HEK293 (cell line): ENCODE results near the gene TMEM218.

Source experiments
- CTCF ChIA-PET: fragments of 350-600 bp; formaldehyde crosslinking; extraction: SDS; loops from one replicate; lab custom pipeline; 2021; ENCODE audit warnings: antibody characterized with exemption; lab: Yijun Ruan, JAX
- POLR2A ChIA-PET: fragments of 300-600 bp; formaldehyde crosslinking; extraction: SDS; loops from one replicate; lab custom pipeline; 2020; ENCODE audit warnings: antibody characterized with exemption, inconsistent platforms; lab: Yijun Ruan, JAX
- H3K27ac ChIP-seq: fragments of 200-500 bp; sonication (Bioruptor generic); 2 replicates; pipeline ENCODE4 v1.5.1; 2014; ENCODE audit warnings: low read depth, low read length, control low read depth, inconsistent platforms; ENCODE audit errors: extremely low read depth
- H3K36me3 ChIP-seq, 2 experiments: fragments of 200-500 bp in 1 of 2; sonication (Bioruptor generic) in 1 of 2; 1 replicate in 1 of 2; 2 replicates in 1 of 2; pipeline ENCODE4 v1.5.1; 2014 to 2017; ENCODE audit warnings: inconsistent platforms in 2 of 2, low read length in 2 of 2; ENCODE audit not compliant: control insufficient read depth in 2 of 2, insufficient read depth in 1 of 2
- H3K4me1 ChIP-seq: fragments of 200-500 bp; sonication (Bioruptor generic); 2 replicates; pipeline ENCODE4 v1.5.1; 2014; ENCODE audit warnings: mild to moderate bottlenecking, low read length, inconsistent platforms; ENCODE audit not compliant: control insufficient read depth, insufficient read depth
- H3K4me3 ChIP-seq: 2 replicates; pipeline ENCODE4 v1.5.1; 2011; ENCODE audit warnings: low read depth, mild to moderate bottlenecking, control low read depth, low read length, moderate library complexity
- H3K9me3 ChIP-seq: fragments of 200-500 bp; sonication (Bioruptor generic); 2 replicates; pipeline ENCODE4 v1.5.1; 2014; ENCODE audit warnings: low read depth, low read length, inconsistent platforms; ENCODE audit not compliant: control insufficient read depth, insufficient read depth
- CTCF ChIP-seq: fragments of 450-650 bp; formaldehyde crosslinking; IDR thresholded peaks from 2 replicates; pipeline ENCODE4 v1.5.1; 2016; ENCODE audit warnings: missing biosample characterization, missing genetic modification characterization
- GLIS2 ChIP-seq: fragments of 450-650 bp; formaldehyde crosslinking; IDR thresholded peaks from 2 replicates; pipeline ENCODE4 v1.5.1; 2016; ENCODE audit warnings: missing biosample characterization, missing genetic modification characterization
- HOXA7 ChIP-seq: sonication (generic); formaldehyde crosslinking; IDR thresholded peaks from 2 replicates; pipeline ENCODE4 v1.8.1; 2022; ENCODE audit warnings: missing genetic modification reagents, borderline replicate concordance
- OVOL3 ChIP-seq: fragments of 450-650 bp; formaldehyde crosslinking; IDR thresholded peaks from 2 replicates; pipeline ENCODE4 v1.5.1; 2016; ENCODE audit warnings: missing biosample characterization, missing genetic modification characterization
- PRDM1 ChIP-seq: fragments of 450-650 bp; formaldehyde crosslinking; IDR thresholded peaks from 2 replicates; pipeline ENCODE4; 2016; ENCODE audit warnings: missing biosample characterization, missing genetic modification characterization
- SCRT1 ChIP-seq: fragments of 450-650 bp; formaldehyde crosslinking; IDR thresholded peaks from 2 replicates; pipeline ENCODE4 v1.5.1; 2016; ENCODE audit warnings: missing biosample characterization, missing genetic modification characterization, borderline replicate concordance
- TCF7L2 ChIP-seq: IDR thresholded peaks from 2 replicates; pipeline ENCODE4 v1.6.1; 2011; ENCODE audit warnings: low read depth, mild to moderate bottlenecking, inconsistent platforms, low read length, moderate library complexity, borderline replicate concordance
- ZBTB10 ChIP-seq: fragments of 450-650 bp; formaldehyde crosslinking; IDR thresholded peaks from 2 replicates; pipeline ENCODE4 v1.5.1; 2016; ENCODE audit warnings: missing biosample characterization, missing genetic modification characterization
- ZBTB48 ChIP-seq: fragments of 450-650 bp; formaldehyde crosslinking; IDR thresholded peaks from 2 replicates; pipeline ENCODE4 v1.5.1; 2016; ENCODE audit warnings: missing biosample characterization, missing genetic modification characterization
- ZEB2 ChIP-seq: fragments of 450-650 bp; formaldehyde crosslinking; IDR thresholded peaks from 2 replicates; pipeline ENCODE4 v1.5.1; 2016; ENCODE audit warnings: missing biosample characterization, missing genetic modification characterization
- ZFP37 ChIP-seq: fragments of 450-650 bp; formaldehyde crosslinking; IDR thresholded peaks from 2 replicates; pipeline ENCODE4 v1.5.1; 2016; ENCODE audit warnings: missing biosample characterization, missing genetic modification characterization
- ZNF10 ChIP-seq: fragments of 450-650 bp; formaldehyde crosslinking; IDR thresholded peaks from 2 replicates; pipeline ENCODE4 v1.5.1; 2017; ENCODE audit warnings: missing biosample characterization, missing genetic modification characterization
- ZNF133 ChIP-seq: fragments of 450-650 bp; formaldehyde crosslinking; IDR thresholded peaks from 2 replicates; pipeline ENCODE4 v1.5.1; 2016; ENCODE audit warnings: missing biosample characterization, missing genetic modification characterization
- ZNF140 ChIP-seq: fragments of 450-650 bp; formaldehyde crosslinking; IDR thresholded peaks from 2 replicates; pipeline ENCODE4 v1.5.1; 2016; ENCODE audit warnings: missing biosample characterization, missing genetic modification characterization
- ZNF146 ChIP-seq: fragments of 450-650 bp; formaldehyde crosslinking; IDR thresholded peaks from 2 replicates; pipeline ENCODE4 v1.5.1; 2016; ENCODE audit warnings: missing biosample characterization, missing genetic modification characterization
- ZNF16 ChIP-seq: fragments of 450-650 bp; formaldehyde crosslinking; IDR thresholded peaks from 2 replicates; pipeline ENCODE4 v1.5.1; 2016; ENCODE audit warnings: low read depth, missing biosample characterization, missing genetic modification characterization
- ZNF169 ChIP-seq: fragments of 450-650 bp; formaldehyde crosslinking; IDR thresholded peaks from 2 replicates; pipeline ENCODE4 v1.5.1; 2016; ENCODE audit warnings: missing biosample characterization, missing genetic modification characterization
- ZNF174 ChIP-seq: fragments of 450-650 bp; formaldehyde crosslinking; IDR thresholded peaks from 2 replicates; pipeline ENCODE4 v1.5.0; 2017; ENCODE audit warnings: missing biosample characterization, mild to moderate bottlenecking, missing genetic modification characterization
- ZNF19 ChIP-seq: fragments of 450-650 bp; formaldehyde crosslinking; IDR thresholded peaks from 2 replicates; pipeline ENCODE4; 2016; ENCODE audit warnings: missing biosample characterization, missing genetic modification characterization, low read depth
- ZNF48 ChIP-seq: fragments of 450-650 bp; formaldehyde crosslinking; IDR thresholded peaks from 2 replicates; pipeline ENCODE4 v1.5.1; 2016; ENCODE audit warnings: missing biosample characterization, missing genetic modification characterization
- ZNF529 ChIP-seq: fragments of 450-650 bp; formaldehyde crosslinking; IDR thresholded peaks from 2 replicates; pipeline ENCODE4 v1.5.1; 2017; ENCODE audit warnings: missing genetic modification characterization, missing biosample characterization; ENCODE audit not compliant: insufficient replicate concordance
- ZNF561 ChIP-seq: fragments of 450-650 bp; IDR thresholded peaks from 2 replicates; pipeline ENCODE4 v1.5.1; 2018; ENCODE audit warnings: missing biosample characterization, missing genetic modification characterization, borderline replicate concordance
- ZNF571 ChIP-seq: fragments of 450-650 bp; formaldehyde crosslinking; IDR thresholded peaks from 2 replicates; pipeline ENCODE4 v1.5.0; 2017; ENCODE audit warnings: missing biosample characterization, missing genetic modification characterization
- ZNF585B ChIP-seq: fragments of 450-650 bp; formaldehyde crosslinking; IDR thresholded peaks from 2 replicates; pipeline ENCODE4 v1.5.1; 2016; ENCODE audit warnings: missing biosample characterization, missing genetic modification characterization
- ZNF596 ChIP-seq: fragments of 450-650 bp; IDR thresholded peaks from 2 replicates; pipeline ENCODE4 v1.5.0; 2018; ENCODE audit warnings: missing biosample characterization, mild to moderate bottlenecking, missing genetic modification characterization, moderate library complexity
- ZNF626 ChIP-seq: fragments of 450-650 bp; sonication (Bioruptor Pico); formaldehyde crosslinking; IDR thresholded peaks from 2 replicates; pipeline ENCODE4 v1.5.1; 2018; ENCODE audit warnings: missing biosample characterization, missing genetic modification characterization, inconsistent platforms
- ZNF707 ChIP-seq: fragments of 450-650 bp; formaldehyde crosslinking; IDR thresholded peaks from 2 replicates; pipeline ENCODE4 v1.5.1; 2016; ENCODE audit warnings: missing biosample characterization, missing genetic modification characterization
- ZNF76 ChIP-seq: fragments of 450-650 bp; formaldehyde crosslinking; IDR thresholded peaks from 2 replicates; pipeline ENCODE4; 2016; ENCODE audit warnings: low read depth, missing biosample characterization, missing genetic modification characterization, borderline replicate concordance
- ZNF830 ChIP-seq: fragments of 450-650 bp; IDR thresholded peaks from 2 replicates; pipeline ENCODE4 v1.5.0; 2018; ENCODE audit warnings: missing biosample characterization, missing genetic modification characterization, low read depth, mild to moderate bottlenecking, moderate library complexity
- ZSCAN16 ChIP-seq: fragments of 450-650 bp; formaldehyde crosslinking; IDR thresholded peaks from 2 replicates; pipeline ENCODE4 v1.5.1; 2016; ENCODE audit warnings: missing biosample characterization, missing genetic modification characterization
- TF ChIP-seq, protein P1 (sequence below): fragments of 450-650 bp; formaldehyde crosslinking; IDR thresholded peaks from 2 replicates; pipeline ENCODE4 v1.5.1; 2016; ENCODE audit warnings: missing biosample characterization, missing genetic modification characterization

The TMEM218 gene

DNA sequence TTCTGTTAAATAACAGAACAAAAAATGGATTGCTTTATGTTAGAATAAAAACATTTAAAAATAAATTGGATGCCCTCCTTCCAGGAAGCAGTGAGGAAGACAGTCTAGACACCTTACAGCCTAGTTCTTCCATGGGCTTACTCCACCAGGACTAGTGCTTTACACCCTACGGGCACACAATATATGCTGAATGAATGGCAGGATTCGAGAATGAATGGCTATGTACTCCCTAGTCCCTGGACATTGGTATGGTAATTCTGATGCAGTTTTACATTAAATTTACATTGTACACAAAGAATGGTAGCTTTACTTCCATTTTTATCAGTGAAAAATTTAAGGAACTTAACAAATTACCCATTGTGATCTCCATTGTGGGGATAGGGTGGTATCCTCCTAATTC, 16.7 kb downstream of the TMEM218 start (continued):
- TF ChIP-seq, protein P1, sequence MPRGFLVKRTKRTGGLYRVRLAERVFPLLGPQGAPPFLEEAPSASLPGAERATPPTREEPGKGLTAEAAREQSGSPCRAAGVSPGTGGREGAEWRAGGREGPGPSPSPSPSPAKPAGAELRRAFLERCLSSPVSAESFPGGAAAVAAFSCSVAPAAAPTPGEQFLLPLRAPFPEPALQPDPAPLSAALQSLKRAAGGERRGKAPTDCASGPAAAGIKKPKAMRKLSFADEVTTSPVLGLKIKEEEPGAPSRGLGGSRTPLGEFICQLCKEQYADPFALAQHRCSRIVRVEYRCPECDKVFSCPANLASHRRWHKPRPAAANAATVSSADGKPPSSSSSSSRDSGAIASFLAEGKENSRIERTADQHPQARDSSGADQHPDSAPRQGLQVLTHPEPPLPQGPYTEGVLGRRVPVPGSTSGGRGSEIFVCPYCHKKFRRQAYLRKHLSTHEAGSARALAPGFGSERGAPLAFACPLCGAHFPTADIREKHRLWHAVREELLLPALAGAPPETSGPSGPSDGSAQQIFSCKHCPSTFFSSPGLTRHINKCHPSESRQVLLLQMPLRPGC: no peak
- TF ChIP-seq ZNF76 (tag by site-specific recombination) (no peak), PRDM1 (tag by site-specific recombination) (no peak), ZEB2 (no peak), GLIS2 (tag by site-specific recombination) (no peak), ZNF529 (no peak), HOXA7 (CRISPR knock-in tag) (no peak), ZNF585B (no peak), ZNF626 (no peak), ZNF48 (tag by site-specific recombination) (no peak), ZNF561 (tag by site-specific recombination) (no peak)

DNA sequence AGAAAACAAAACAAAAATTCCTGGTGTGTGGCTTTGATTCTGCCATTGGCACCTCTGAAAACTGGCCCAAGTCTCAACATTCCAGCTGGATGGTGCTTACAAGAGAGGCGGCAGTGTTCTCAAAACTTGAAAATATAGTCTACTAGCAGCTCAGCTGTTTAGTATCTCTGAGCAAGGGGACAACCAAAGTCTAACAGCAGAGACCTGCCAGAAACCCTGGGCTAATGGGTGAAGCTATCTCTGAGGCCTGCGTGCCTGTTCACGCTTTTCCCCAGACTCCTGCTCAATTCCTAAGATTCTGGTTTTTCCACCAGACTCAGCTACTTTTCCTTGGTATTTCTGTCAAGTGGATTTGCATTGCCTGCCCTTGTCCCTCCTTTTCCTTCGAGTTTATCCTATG, 17.9 kb downstream of the TMEM218 start:
- Histone ChIP-seq H3K4me3 (no peak overlapping the region), H3K36me3 (peaks cover 0 to 25% of the 10 kb centered on the region in 2 experiments; a peak in 1 of 3 replicates), H3K9me3 (no peaks in the 10 kb centered on the region), H3K4me1 (no peaks in the 10 kb centered on the region), H3K27ac (no peak overlapping the region)
- TF ChIP-seq SCRT1 (tag by site-specific recombination) (no peak), OVOL3 (tag by site-specific recombination) (no peak), ZNF140 (tag by site-specific recombination) (no peak), ZNF16 (tag by site-specific recombination) (no peak), ZNF146 (tag by site-specific recombination) (no peak)
- POLR2A ChIA-PET: no interaction called here
- CTCF ChIA-PET: interaction anchor here (0.6 to 6.5 kb wide), 7 partner anchors 49 to 788 kb away, joined by 3 to 83 read pairs (median 46); no protein-coding TSS in a partner anchor

GRCh38 chr11:125092669-125093068, 18.8 kb downstream of the TMEM218 start:
- POLR2A ChIA-PET: no interaction called here
- no peak overlapping the region for H3K27ac ChIP-seq
- no peaks in the 10 kb centered on the region for H3K9me3 ChIP-seq
- TF ChIP-seq ZNF830 (tag by site-specific recombination): no peak
- no peak for TF ChIP-seq ZNF10
- no peak for TF ChIP-seq ZNF571 (tag by site-specific recombination)
- no peak for TF ChIP-seq ZFP37 (tag by site-specific recombination)
- TF ChIP-seq ZBTB48 (tag by site-specific recombination): no peak
- TF ChIP-seq ZSCAN16 (tag by site-specific recombination): no peak
- TF ChIP-seq ZNF174 (tag by site-specific recombination): no peak
- no peak for TF ChIP-seq ZNF707 (tag by site-specific recombination)
- no peak for TF ChIP-seq TCF7L2
- no peak for TF ChIP-seq ZBTB10 (tag by site-specific recombination)
- no peak for TF ChIP-seq CTCF (tag by site-specific recombination)
- no peak for TF ChIP-seq ZNF133 (tag by site-specific recombination)
- TF ChIP-seq ZNF169: no peak
- TF ChIP-seq ZNF596 (tag by site-specific recombination): no peak
- TF ChIP-seq ZNF19 (tag by site-specific recombination): no peak
- no peak for TF ChIP-seq ZNF16 (tag by site-specific recombination)
- H3K4me3 ChIP-seq: no peak overlapping the region
- no peaks in the 10 kb centered on the region for H3K4me1 ChIP-seq
- CTCF ChIA-PET: interaction anchor here (1.1 to 6.5 kb wide), 6 partner anchors 13 to 337 kb away, joined by 3 to 83 read pairs (median 53); no protein-coding TSS in a partner anchor
- H3K36me3 ChIP-seq: peaks cover 0 to 18% of the 10 kb centered on the region in 2 experiments; a peak in 1 of 3 replicates
